Neural progenitor cell (in vitro differentiated cells): ENCODE results near the gene PRKAG2. TPM values are rescaled to one million over a fixed set of nuclear protein-coding genes. Genes with fewer than 3 reads are reported as not detected.
A peak's percentile ranks its signal among the peaks of the same experiment; 100 is the strongest.

Experiments
- DNase-seq: peaks from one replicate; pipeline ENCODE4 v3.0.0-alpha.2; 2016; ENCODE audit warnings: low spot score
- H2AFZ ChIP-seq: fragments of 200-600 bp; sonication (generic); replicated peaks from 2 replicates; pipeline ENCODE4 v1.6.1; 2016; ENCODE audit warnings: antibody characterized with exemption
- H3F3A ChIP-seq: fragments of 200-600 bp; sonication (generic); 2 replicates; pipeline ENCODE4 v1.6.1; 2016; ENCODE audit warnings: antibody characterized with exemption, low read depth
- H3K27ac ChIP-seq: fragments of 200-600 bp; sonication (generic); 2 replicates; pipeline ENCODE4 v1.5.1; 2016; ENCODE audit warnings: mild to moderate bottlenecking
- H3K27me3 ChIP-seq: fragments of 200-600 bp; sonication (generic); 2 replicates; pipeline ENCODE4 v1.6.1; 2016; ENCODE audit warnings: mild to moderate bottlenecking, moderate library complexity
- H3K36me3 ChIP-seq: fragments of 200-600 bp; sonication (generic); 2 replicates; pipeline ENCODE4 v1.5.1; 2016
- H3K4me1 ChIP-seq: fragments of 200-600 bp; sonication (generic); 2 replicates; pipeline ENCODE4 v1.6.1; 2016; ENCODE audit warnings: mixed run types
- H3K4me2 ChIP-seq: fragments of 200-600 bp; sonication (generic); 2 replicates; pipeline ENCODE4 v1.6.1; 2016
- H3K4me3 ChIP-seq: fragments of 200-600 bp; sonication (generic); 2 replicates; pipeline ENCODE4 v1.5.1; 2016
- H3K79me2 ChIP-seq: fragments of 200-600 bp; sonication (generic); 2 replicates; pipeline ENCODE4 v1.6.1; 2016; ENCODE audit warnings: low read depth
- H3K9ac ChIP-seq: fragments of 200-600 bp; sonication (generic); 2 replicates; pipeline ENCODE4 v1.6.1; 2016
- H3K9me3 ChIP-seq: fragments of 200-600 bp; sonication (generic); 2 replicates; pipeline ENCODE4 v1.5.1; 2016; ENCODE audit warnings: low read depth
- H4K20me1 ChIP-seq: fragments of 200-600 bp; sonication (generic); 2 replicates; pipeline ENCODE4 v1.6.1; 2016; ENCODE audit warnings: low read depth
- H3K27ac Mint-ChIP-seq: 3 replicates; pipeline ENCODE4 v1.8.0; 2021; ENCODE audit warnings: mixed read lengths
- H3K27me3 Mint-ChIP-seq: 2 replicates; pipeline ENCODE4 v1.8.0; 2022; ENCODE audit warnings: low read depth, mild to moderate bottlenecking, inconsistent platforms, moderate library complexity, mixed read lengths; ENCODE audit not compliant: insufficient read depth
- H3K36me3 Mint-ChIP-seq: 3 replicates; pipeline ENCODE4 v1.8.0; 2021; ENCODE audit warnings: mixed read lengths
- H3K4me1 Mint-ChIP-seq: 3 replicates; pipeline ENCODE4 v1.8.0; 2021; ENCODE audit warnings: mixed read lengths
- H3K4me3 Mint-ChIP-seq: 3 replicates; pipeline ENCODE4 v1.8.0; 2021; ENCODE audit warnings: mild to moderate bottlenecking, moderate library complexity, mixed read lengths
- H3K9me3 Mint-ChIP-seq: 3 replicates; pipeline ENCODE4 v1.8.0; 2020; ENCODE audit warnings: mixed read lengths
- EZH2 ChIP-seq: fragments of 200-600 bp; sonication (generic); IDR thresholded peaks from 2 replicates; pipeline ENCODE4 v1.6.1; 2017; ENCODE audit warnings: antibody characterized with exemption, mild to moderate bottlenecking, moderate library complexity
- EZH2phosphoT487 ChIP-seq: fragments of 200-600 bp; sonication (generic); IDR thresholded peaks from 2 replicates; pipeline ENCODE4 v1.6.1; 2017; ENCODE audit warnings: antibody characterized with exemption
- total RNA-seq: library from RNA; depleted of rRNA; stranded (reverse); fragments of >200 nt; gene quantifications from 2 replicates; pipeline ENCODE4 v1.2.3, GENCODE V29; 2015; ENCODE audit warnings: low replicate concordance
- TF ChIP-seq, protein P1 (sequence below): fragments of 200-600 bp; sonication (generic); IDR thresholded peaks from 2 replicates; pipeline ENCODE4 v1.5.1; 2017; ENCODE audit warnings: antibody characterized with exemption, mild to moderate bottlenecking

PRKAG2 gene
- total RNA-seq, 1 donor from 2014 or later: 11.4 TPM

DNA sequence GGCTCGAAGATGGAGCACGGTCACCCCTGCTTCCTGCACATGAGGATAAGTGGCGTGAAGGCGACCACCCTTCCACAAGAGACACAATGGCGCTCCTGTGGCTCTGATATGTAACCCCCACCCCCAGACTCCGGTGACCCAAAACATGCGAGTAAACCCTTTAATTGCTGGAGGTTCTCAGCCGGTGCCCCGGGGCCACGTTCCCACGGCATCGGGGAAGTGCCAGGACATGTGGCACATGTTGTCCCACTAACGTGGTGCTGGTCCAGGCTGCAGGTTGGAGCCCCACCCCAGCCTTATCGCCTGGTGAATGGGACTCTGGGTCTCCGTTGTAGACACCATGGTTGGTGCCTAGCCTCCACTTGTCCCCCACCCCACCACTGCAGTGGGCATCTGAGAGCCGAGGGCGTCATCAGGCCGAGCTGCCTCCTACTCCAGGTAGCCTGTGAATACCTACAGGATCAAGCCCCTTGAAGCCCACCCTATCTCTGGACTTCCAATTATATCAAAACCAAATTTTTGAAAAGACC is 132.8 kb downstream of the PRKAG2 start:
- Histone ChIP-seq H3K79me2 (no peaks in the 10 kb centered on the region), H3K27me3 (no peaks in the 10 kb centered on the region), H3K9me3 (no peaks in the 10 kb centered on the region), H3K27ac (no peak overlapping the region), H3K4me3 (no peak overlapping the region), H3K4me1 (peaks cover 32% of the 10 kb centered on the region), H4K20me1 (no peaks in the 10 kb centered on the region), H3F3A (peaks cover 25% of the 10 kb centered on the region), H3K36me3 (no peaks in the 10 kb centered on the region), H3K9ac (no peak overlapping the region), H3K4me2 (no peak overlapping the region), H2AFZ (no peak overlapping the region)
- TF ChIP-seq, protein P1, sequence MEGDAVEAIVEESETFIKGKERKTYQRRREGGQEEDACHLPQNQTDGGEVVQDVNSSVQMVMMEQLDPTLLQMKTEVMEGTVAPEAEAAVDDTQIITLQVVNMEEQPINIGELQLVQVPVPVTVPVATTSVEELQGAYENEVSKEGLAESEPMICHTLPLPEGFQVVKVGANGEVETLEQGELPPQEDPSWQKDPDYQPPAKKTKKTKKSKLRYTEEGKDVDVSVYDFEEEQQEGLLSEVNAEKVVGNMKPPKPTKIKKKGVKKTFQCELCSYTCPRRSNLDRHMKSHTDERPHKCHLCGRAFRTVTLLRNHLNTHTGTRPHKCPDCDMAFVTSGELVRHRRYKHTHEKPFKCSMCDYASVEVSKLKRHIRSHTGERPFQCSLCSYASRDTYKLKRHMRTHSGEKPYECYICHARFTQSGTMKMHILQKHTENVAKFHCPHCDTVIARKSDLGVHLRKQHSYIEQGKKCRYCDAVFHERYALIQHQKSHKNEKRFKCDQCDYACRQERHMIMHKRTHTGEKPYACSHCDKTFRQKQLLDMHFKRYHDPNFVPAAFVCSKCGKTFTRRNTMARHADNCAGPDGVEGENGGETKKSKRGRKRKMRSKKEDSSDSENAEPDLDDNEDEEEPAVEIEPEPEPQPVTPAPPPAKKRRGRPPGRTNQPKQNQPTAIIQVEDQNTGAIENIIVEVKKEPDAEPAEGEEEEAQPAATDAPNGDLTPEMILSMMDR: no peak
- TF ChIP-seq EZH2phosphoT487: no peak
- TF ChIP-seq EZH2: no peak
- peaks cover 51% of the 10 kb centered on the region for H3K4me1 Mint-ChIP-seq
- H3K9me3 Mint-ChIP-seq: peaks cover 4% of the 10 kb centered on the region
- H3K27ac Mint-ChIP-seq: no peak overlapping the region
- peaks cover 24% of the 10 kb centered on the region for H3K27me3 Mint-ChIP-seq
- DNase-seq: no peak
- peaks cover 3% of the 10 kb centered on the region for H3K36me3 Mint-ChIP-seq
- H3K4me3 Mint-ChIP-seq: no peak overlapping the region

DNA sequence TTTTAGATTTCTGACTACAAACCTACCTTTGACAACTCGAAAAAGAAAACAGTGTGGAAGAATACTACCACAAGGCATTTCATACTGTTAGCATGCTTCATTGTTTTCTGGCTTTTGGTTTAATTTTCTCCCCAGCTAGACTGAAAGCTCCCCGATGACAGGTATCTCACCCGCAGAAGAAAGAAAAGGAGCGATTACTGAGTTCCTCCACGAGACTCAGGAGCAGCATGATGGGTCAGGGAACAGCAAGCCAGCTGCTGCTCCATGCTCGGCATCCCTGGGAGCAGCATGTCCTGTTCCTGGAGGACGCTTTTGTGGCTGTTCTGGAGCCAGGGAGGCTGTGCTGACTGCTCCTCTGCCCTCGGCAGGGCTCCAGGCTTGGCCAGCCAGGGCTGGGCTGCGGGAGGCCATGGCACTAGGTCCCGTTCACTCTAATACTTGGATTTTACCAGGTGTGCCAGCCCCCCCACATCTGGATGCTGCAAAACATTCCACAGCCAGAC is 133.4 kb downstream of the PRKAG2 start:
- Histone ChIP-seq H3K27ac (no peak overlapping the region), H3K36me3 (no peaks in the 10 kb centered on the region)
- TF ChIP-seq, protein P1: no peak
- no peak for TF ChIP-seq EZH2
- no peak for TF ChIP-seq EZH2phosphoT487

DNA sequence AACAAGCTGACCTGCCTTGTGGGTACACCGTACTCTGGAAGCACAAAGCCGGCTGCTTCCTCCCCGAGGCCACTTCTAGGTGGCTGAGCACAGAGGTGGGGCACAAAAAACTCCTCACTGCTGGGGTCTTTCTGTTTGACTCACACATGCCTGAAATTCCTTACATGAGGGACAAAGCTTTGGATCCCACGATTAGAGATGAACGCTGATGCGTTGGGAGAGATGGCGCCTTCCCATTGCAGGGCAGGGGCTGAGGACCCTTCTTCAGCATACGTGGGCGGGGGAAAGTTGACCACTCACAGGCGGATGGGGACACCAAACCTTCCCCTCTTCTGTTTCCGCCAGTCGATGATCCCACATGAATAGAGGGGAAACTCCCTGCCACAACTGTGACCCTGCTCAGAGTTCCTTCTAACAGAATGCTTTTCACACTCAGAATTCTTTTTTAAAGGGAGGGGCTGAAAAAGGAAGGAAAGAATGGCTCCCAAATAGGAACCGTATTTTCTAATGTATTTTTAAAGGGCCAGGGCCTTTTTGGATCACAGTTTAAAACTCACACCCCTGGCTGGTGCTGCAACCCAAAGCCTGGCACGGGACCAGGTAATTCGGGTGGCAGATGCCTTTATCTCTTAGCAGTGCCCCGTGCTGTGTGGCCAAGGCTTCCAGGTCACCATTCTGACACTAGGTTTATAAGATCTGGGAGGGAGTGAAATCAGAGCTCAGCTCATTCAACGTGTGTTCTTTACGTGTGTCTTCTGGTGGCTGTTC is 134.0 kb downstream of the PRKAG2 start:
- DNase-seq: peak; percentile 68
- Histone ChIP-seq H2AFZ (peak overlapping the region; percentile 68), H3K9me3 (no peaks in the 10 kb centered on the region), H3K4me3 (no peak overlapping the region), H4K20me1 (no peaks in the 10 kb centered on the region), H3K79me2 (no peaks in the 10 kb centered on the region), H3K9ac (no peak overlapping the region), H3K27me3 (no peaks in the 10 kb centered on the region), H3K36me3 (no peaks in the 10 kb centered on the region), H3K27ac (no peak overlapping the region), H3F3A (peaks cover 25% of the 10 kb centered on the region), H3K4me2 (peak overlapping the region; percentile 42), H3K4me1 (peaks cover 32% of the 10 kb centered on the region)
- TF ChIP-seq EZH2 (no peak), EZH2phosphoT487 (no peak)
- TF ChIP-seq, protein P1: no peak
- H3K4me3 Mint-ChIP-seq: no peak overlapping the region
- H3K27me3 Mint-ChIP-seq: peaks cover 28% of the 10 kb centered on the region
- peak overlapping the region; percentile 78 for H3K27ac Mint-ChIP-seq
- peaks cover 3% of the 10 kb centered on the region for H3K36me3 Mint-ChIP-seq
- peaks cover 7% of the 10 kb centered on the region for H3K9me3 Mint-ChIP-seq
- peaks cover 51% of the 10 kb centered on the region for H3K4me1 Mint-ChIP-seq

More for the DNA sequence above, 133.4 kb downstream of the PRKAG2 start:
- Histone ChIP-seq H2AFZ (peak overlapping the region; percentile 68), H3K27me3 (no peaks in the 10 kb centered on the region), H4K20me1 (no peaks in the 10 kb centered on the region), H3K9me3 (no peaks in the 10 kb centered on the region), H3F3A (peaks cover 25% of the 10 kb centered on the region), H3K4me3 (no peak overlapping the region), H3K4me2 (peak overlapping the region; percentile 42), H3K9ac (no peak overlapping the region), H3K4me1 (peaks cover 32% of the 10 kb centered on the region), H3K79me2 (no peaks in the 10 kb centered on the region)
- H3K9me3 Mint-ChIP-seq: peaks cover 7% of the 10 kb centered on the region
- peaks cover 3% of the 10 kb centered on the region for H3K36me3 Mint-ChIP-seq
- peaks cover 28% of the 10 kb centered on the region for H3K27me3 Mint-ChIP-seq
- H3K27ac Mint-ChIP-seq: peak overlapping the region; percentile 8
- no peak for DNase-seq
- peaks cover 51% of the 10 kb centered on the region for H3K4me1 Mint-ChIP-seq
- no peak overlapping the region for H3K4me3 Mint-ChIP-seq
